Skeletal muscle tissue (tissue), 4 donors: ENCODE results near the gene INTS3. TPM values are rescaled to one million over a fixed set of nuclear protein-coding genes. Genes with fewer than 3 reads are reported as not detected.

Source experiments
- H3K27ac ChIP-seq: one replicate; pipeline ENCODE4 v1.7.0; 2013; ENCODE audit warnings: mild to moderate bottlenecking, low read depth, low read length, inconsistent platforms
- H3K27me3 ChIP-seq, 3 donors: one replicate each; pipeline ENCODE4 v1.7.0; 2013; ENCODE audit warnings: low read length in 3 of 3; ENCODE audit not compliant: control insufficient read depth in 3 of 3, insufficient read depth in 3 of 3
- H3K36me3 ChIP-seq, 3 donors: one replicate each; pipeline ENCODE4 v1.7.0; 2013; ENCODE audit warnings: low read length in 3 of 3; ENCODE audit not compliant: control insufficient read depth in 3 of 3, insufficient read depth in 3 of 3
- H3K4me1 ChIP-seq, 3 donors: one replicate each; pipeline ENCODE4 v1.7.0; 2013; ENCODE audit warnings: low read length in 3 of 3, mild to moderate bottlenecking in 3 of 3; ENCODE audit not compliant: control insufficient read depth in 3 of 3, insufficient read depth in 3 of 3
- H3K4me3 ChIP-seq, 3 donors: one replicate each; pipeline ENCODE4 v1.7.0; 2013; ENCODE audit warnings: low read length in 3 of 3
- H3K9ac ChIP-seq, 3 donors: one replicate each; pipeline ENCODE4 v1.7.0; 2013; ENCODE audit warnings: low read length in 3 of 3, mild to moderate bottlenecking in 3 of 3, moderate library complexity in 2 of 3, low read depth in 1 of 3
- H3K9me3 ChIP-seq, 3 donors: one replicate each; pipeline ENCODE4 v1.7.0; 2013; ENCODE audit warnings: low read length in 3 of 3; ENCODE audit not compliant: control insufficient read depth in 3 of 3
- total RNA-seq: library from RNA; depleted of rRNA; stranded (reverse); fragments of >200 nt; gene quantifications from one replicate; pipeline ENCODE4 v1.2.3, GENCODE V29; 2014
- donor health status: Osteomylitis.

INTS3 gene
- total RNA-seq, 1 donor from 2014 or later, result 24.0 TPM

DNA sequence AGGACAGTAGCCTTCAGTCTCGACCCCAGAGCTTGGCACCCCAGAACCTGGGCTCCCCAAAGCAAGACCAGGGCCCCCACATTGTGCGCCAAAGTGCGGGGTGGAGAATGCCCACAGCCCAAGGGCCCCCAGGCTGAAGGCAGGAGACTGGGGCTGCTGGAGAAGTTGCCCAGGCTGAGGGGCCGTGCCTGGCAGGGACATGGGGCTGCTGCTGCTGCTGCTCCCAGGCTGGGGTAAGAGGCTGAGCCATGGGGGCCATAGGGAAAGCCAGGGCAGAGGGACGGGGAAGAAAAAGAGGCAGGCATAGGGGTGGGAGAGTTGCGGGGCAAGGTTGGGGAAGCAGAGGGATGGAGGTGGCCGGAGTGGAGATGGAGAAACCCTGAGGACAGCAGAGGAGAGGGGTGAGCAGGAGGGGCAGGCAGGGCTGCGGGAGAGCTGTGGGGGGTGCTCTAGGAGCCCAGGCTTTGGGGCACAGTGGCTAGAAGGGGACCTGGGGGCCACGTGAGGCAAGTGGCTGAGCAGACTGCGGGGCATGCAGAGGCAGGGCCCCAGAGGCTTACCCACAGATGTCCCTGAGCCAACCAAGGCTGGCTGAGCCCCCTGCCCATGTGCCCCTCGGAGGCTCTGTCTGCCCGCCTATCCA, 66.2 kb downstream of the INTS3 start:
- no peaks in the 10 kb centered on the region for H3K9me3 ChIP-seq
- H3K27ac ChIP-seq, result no peak overlapping the region
- H3K4me3 ChIP-seq, result no peak overlapping the region
- H3K36me3 ChIP-seq, result no peaks in the 10 kb centered on the region
- peaks cover 15 to 26% (median 20%) of the 10 kb centered on the region in 3 donors for H3K4me1 ChIP-seq
- H3K9ac ChIP-seq, result no peak overlapping the region
- no peaks in the 10 kb centered on the region for H3K27me3 ChIP-seq

DNA sequence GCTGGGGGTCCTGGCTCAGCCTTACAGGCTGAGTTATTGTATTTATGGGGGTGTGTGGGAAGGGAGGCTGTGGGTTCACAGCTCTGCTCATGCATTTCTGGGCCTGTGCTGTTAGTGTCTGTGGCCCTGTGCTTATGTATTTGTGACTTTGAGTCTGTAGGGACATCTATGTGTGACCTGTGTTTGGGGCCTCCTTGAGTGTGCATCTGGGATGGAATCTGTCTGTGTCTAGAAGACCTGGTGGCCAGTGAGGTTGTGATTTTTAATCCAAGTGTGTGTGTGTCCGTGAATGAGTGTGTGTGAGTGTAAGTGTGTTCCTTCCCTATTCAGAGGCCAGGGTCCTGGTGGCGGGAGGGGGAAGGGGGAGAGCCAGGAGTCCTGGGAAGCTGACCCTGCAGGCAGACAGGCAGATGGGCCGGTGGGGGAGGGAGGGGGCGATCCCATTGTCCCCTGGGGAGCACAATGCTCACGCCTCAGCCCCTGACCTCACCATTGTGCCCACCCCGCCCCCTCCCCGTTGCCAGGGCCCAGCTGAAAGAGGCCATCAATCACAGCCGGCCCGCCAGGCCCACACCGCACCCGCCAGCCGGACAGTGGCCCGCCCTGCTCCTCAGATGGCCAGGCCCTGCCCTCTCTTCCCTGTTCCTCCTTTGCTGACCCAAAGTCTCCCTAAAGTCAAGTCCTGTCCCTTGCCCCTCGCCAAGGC, 66.9 kb downstream of the INTS3 start:
- Histone ChIP-seq H3K9ac (no peak overlapping the region), H3K9me3 (no peaks in the 10 kb centered on the region), H3K36me3 (peaks cover 0 to 2% (median 0%) of the 10 kb centered on the region in 3 donors), H3K4me3 (no peak overlapping the region), H3K27ac (no peak overlapping the region), H3K4me1 (peaks cover 9 to 20% (median 13%) of the 10 kb centered on the region in 3 donors), H3K27me3 (no peaks in the 10 kb centered on the region)

DNA sequence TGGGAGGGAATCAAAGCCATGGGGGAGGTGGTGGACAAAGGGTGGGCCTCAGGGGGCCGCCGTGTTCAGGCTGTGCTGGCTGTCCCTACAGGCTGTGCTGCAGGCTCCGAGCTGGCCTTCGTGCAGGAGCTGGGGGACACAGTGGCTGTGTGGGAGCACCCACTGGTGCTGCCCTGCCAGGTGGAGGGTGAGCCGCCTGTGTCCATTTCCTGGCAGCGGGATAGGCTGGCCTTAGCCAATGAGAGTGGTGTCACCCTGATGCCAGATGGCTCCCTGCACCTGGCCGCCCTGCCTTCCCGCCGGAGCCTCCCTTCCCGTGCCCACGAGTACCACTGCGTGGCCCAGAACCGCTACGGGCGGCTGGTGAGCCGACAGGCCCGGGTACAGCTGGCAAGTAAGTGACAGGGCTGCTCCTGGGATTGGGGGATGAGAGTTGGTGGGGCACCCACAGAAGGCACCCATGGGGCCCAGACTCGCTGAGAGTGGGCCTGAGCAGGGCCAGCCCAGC, 67.5 kb downstream of the INTS3 start:
- H3K27ac ChIP-seq, result no peak overlapping the region
- H3K9ac ChIP-seq, result no peak overlapping the region
- no peaks in the 10 kb centered on the region for H3K9me3 ChIP-seq
- no peak overlapping the region for H3K4me3 ChIP-seq
- no peaks in the 10 kb centered on the region for H3K27me3 ChIP-seq
- peaks cover 4 to 13% (median 8%) of the 10 kb centered on the region in 3 donors for H3K4me1 ChIP-seq
- peaks cover 0 to 2% (median 0%) of the 10 kb centered on the region in 3 donors for H3K36me3 ChIP-seq

DNA sequence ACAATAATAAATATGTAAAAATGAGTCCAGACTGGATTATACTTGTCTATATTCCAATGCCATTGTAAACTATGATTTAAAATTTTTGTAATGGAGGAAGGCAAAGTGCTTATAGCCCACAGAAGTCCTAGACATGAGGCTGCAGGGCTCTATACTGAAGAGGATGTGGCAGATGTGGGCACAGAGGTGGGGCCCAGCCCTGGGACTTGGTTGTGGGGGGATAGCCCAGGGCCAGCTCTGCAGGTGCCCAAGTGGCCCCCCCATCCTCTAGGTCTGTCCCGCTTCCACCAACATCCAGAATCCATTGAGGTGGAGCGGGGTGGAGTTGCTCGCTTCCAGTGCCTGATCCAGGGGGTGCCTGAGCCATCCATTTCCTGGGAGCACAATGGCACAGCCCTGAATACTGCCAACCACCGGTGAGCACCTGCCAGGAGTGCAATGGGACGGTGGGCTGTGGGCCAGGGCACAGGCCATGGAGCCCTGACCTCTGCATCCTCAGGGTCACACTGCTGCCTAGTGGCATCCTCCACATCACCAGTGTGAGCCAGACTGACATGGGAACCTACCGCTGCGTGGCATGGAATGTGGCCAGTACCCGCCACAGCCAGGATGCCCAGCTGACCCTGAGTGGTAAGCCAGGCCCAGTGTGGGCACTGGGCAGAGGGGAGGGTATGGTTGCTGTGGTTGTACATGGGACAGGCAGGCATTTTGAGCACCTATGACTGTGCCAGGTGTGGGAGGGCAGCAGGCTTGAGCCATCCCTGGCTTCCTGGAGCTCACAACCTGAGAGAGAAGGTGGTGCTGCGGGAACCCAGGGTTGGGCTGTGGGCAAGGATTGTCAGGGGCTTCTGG, 68.3 kb downstream of the INTS3 start:
- H3K27ac ChIP-seq, result no peak overlapping the region
- H3K36me3 ChIP-seq, result peaks cover 0 to 2% (median 0%) of the 10 kb centered on the region in 3 donors
- no peak overlapping the region for H3K4me3 ChIP-seq
- no peaks in the 10 kb centered on the region for H3K27me3 ChIP-seq
- no peaks in the 10 kb centered on the region for H3K9me3 ChIP-seq
- H3K4me1 ChIP-seq, result peaks cover under 1 to 6% (median under 1%) of the 10 kb centered on the region in 3 donors
- H3K9ac ChIP-seq, result no peak overlapping the region

DNA sequence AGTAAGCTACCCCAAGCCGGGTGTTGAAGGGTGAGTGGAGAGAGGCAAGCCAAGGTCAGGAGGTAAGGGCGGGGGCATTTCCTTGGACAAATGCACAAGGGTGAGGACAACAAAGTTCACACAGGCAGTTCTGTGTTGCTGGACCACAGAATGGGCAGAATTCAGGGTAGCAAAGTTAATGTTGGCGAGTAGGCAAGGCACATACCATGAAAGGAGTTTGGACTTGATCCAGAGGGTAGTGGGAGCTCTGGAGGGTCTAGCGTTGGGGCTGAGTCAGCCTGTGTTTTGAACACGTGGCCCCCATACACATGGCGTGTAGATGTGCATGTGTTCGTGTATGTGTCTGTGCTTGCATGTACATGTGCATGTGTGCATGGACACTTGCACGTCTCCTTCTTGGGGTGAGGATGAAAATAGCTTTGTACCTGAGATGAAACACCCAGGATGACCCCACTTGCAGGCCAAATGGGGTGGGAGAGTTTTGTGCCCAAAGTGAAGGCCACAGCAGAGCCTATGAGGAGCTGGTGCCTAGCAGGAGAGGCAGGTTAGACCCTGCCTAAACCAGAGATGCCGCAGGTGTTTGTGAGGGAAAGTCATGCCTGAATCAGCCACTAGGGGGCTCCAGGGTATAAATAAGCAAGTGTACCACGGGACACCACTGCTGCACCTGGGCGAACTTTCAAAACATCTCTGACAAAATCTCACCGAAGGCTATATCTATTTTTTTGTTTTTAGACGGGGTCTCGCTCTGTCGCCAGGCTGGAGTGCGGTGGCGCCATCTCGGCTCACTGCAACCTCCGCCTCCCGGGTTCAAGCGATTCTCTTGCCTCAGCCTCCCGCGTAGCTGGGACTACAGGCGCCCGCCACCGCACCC, 69.2 kb downstream of the INTS3 start:
- no peak overlapping the region for H3K4me3 ChIP-seq
- H3K27me3 ChIP-seq, result no peaks in the 10 kb centered on the region
- no peaks in the 10 kb centered on the region for H3K4me1 ChIP-seq
- peaks cover 0 to 2% (median 0%) of the 10 kb centered on the region in 3 donors for H3K36me3 ChIP-seq
- no peaks in the 10 kb centered on the region for H3K9me3 ChIP-seq
- H3K9ac ChIP-seq, result no peak overlapping the region
- H3K27ac ChIP-seq, result no peak overlapping the region

DNA sequence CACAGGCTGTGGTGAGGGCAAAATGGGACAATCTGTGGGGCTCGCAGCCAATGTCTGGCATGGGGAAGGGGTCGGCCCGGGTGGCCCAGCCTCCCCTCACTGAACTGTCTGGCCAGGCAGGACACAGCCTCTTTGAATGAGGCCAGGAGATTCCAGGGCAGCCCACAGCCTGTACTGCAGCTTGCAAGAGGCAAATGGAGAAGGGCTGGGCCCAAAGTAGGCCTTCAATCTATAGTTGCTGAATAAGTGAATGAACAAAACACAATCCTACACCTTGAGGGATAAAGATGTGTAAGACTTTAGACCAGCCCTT, 70.6 kb downstream of the INTS3 start:
- Histone ChIP-seq H3K27ac (no peak overlapping the region), H3K9me3 (no peaks in the 10 kb centered on the region), H3K9ac (no peak overlapping the region), H3K4me3 (no peak overlapping the region), H3K4me1 (peaks cover 3 to 8% (median 3%) of the 10 kb centered on the region in 3 donors), H3K36me3 (peaks cover 0 to 2% (median 0%) of the 10 kb centered on the region in 3 donors), H3K27me3 (no peaks in the 10 kb centered on the region)

DNA sequence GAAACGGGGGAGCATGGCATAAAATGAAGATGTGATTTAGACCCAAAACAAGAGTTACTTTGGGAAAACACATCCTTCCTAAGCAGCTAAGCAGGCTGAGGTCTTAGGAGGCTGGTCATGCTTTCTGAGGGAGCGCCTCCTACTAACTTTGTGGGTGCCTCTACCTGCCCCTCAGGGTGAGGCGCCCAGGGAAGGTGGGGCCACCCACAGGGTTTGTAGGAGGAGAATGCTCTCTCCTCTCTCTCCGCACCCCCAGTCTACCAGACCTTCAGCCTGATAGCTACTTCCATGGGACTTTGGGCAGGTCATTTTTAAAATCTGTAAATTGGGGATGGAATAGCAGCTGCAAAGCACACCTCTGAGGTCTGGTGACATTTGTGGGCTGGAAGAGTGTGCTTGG, 71.2 kb downstream of the INTS3 start:
- no peaks in the 10 kb centered on the region for H3K27me3 ChIP-seq
- no peak overlapping the region for H3K4me3 ChIP-seq

DNA sequence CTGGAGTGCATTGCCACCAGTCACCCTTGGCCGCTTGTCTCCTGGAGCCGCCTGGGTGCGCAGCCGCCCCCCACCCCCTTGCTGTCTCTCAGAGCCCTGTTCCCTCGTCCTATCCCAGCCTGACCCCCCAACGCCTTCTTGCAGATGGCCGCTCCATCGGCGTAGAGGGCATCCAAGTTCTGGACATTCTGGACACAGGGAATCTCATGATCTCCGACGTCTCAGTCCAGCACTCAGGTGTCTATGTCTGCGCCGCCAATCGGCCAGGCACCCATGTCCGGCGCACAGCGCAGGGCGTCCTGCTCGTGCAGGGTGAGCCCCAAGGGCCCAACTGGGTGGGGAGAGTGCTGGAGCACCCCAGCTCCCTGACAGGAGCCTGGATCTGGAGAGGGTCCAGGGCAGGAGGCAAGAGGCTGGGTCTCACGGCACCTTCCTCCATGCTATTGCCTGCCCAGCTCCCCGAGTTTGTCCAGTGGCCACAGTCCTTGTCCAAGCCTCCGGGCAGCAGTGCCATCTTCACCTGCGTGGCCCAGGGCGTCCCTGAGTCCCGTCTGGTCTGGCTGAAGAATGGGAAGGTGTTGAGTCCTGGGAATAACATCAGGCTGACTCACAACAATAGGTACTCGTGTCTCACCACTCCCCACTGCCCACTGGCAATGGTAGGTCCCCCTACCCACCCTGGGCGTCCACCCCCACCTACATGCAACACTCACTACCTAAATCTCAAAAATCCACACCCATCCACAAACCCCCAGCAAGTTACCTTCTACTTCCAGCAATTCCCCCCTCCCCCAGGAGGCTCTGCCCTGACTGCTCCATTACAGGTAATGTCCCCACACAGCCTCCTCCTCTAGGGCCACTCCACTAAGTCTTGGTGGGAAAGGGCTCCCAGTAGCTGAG, 72.0 kb downstream of the INTS3 start:
- Histone ChIP-seq H3K4me1 (peaks cover 10 to 15% (median 13%) of the 10 kb centered on the region in 3 donors), H3K36me3 (peaks cover 0 to 2% (median 0%) of the 10 kb centered on the region in 3 donors), H3K27me3 (no peaks in the 10 kb centered on the region), H3K9ac (no peak overlapping the region), H3K9me3 (no peaks in the 10 kb centered on the region), H3K27ac (no peak overlapping the region), H3K4me3 (no peak overlapping the region)

More for the DNA sequence above, 71.2 kb downstream of the INTS3 start:
- Histone ChIP-seq H3K27ac (no peak overlapping the region), H3K9ac (no peak overlapping the region), H3K4me1 (peaks cover 9 to 12% (median 9%) of the 10 kb centered on the region in 3 donors), H3K36me3 (peaks cover 0 to 2% (median 0%) of the 10 kb centered on the region in 3 donors), H3K9me3 (no peaks in the 10 kb centered on the region)
